HEK293 (cell line): ENCODE data around the gene CDX1.

Experiments used
- AEBP2 ChIP-seq: fragments of 450-650 bp; formaldehyde crosslinking; IDR thresholded peaks from 2 replicates; pipeline ENCODE4 v1.5.1; 2016; ENCODE audit warnings: missing biosample characterization, missing genetic modification characterization, borderline replicate concordance
- CTCF ChIP-seq: fragments of 450-650 bp; formaldehyde crosslinking; IDR thresholded peaks from 2 replicates; pipeline ENCODE4 v1.5.1; 2016; ENCODE audit warnings: missing biosample characterization, missing genetic modification characterization
- PBX3 ChIP-seq: sonication (generic); formaldehyde crosslinking; IDR thresholded peaks from 2 replicates; pipeline ENCODE4 v1.8.1; 2022; ENCODE audit warnings: mild to moderate bottlenecking, moderate library complexity, missing genetic modification reagents
- TCF7L2 ChIP-seq: IDR thresholded peaks from 2 replicates; pipeline ENCODE4 v1.6.1; 2011; ENCODE audit warnings: low read depth, mild to moderate bottlenecking, inconsistent platforms, low read length, moderate library complexity, borderline replicate concordance
- ZBTB11 ChIP-seq: fragments of 450-650 bp; formaldehyde crosslinking; conservative IDR thresholded peaks from 2 replicates; pipeline ENCODE4 v1.5.1; 2016; ENCODE audit warnings: low read depth, missing biosample characterization, missing genetic modification characterization
- ZBTB49 ChIP-seq: fragments of 450-650 bp; formaldehyde crosslinking; IDR thresholded peaks from 2 replicates; pipeline ENCODE4 v1.5.1; 2016; ENCODE audit warnings: missing biosample characterization, missing genetic modification characterization, low read depth
- ZFHX2 ChIP-seq: fragments of 450-650 bp; formaldehyde crosslinking; conservative IDR thresholded peaks from 2 replicates; pipeline ENCODE4 v1.5.1; 2016; ENCODE audit warnings: missing biosample characterization, missing genetic modification characterization
- ZNF157 ChIP-seq: fragments of 450-650 bp; formaldehyde crosslinking; IDR thresholded peaks from 2 replicates; pipeline ENCODE4 v1.5.1; 2016; ENCODE audit warnings: missing biosample characterization, missing genetic modification characterization
- ZNF18 ChIP-seq: fragments of 450-650 bp; formaldehyde crosslinking; IDR thresholded peaks from 2 replicates; pipeline ENCODE4 v1.5.1; 2016; ENCODE audit warnings: missing biosample characterization, missing genetic modification characterization
- ZNF311 ChIP-seq: fragments of 450-650 bp; formaldehyde crosslinking; IDR thresholded peaks from 2 replicates; pipeline ENCODE4 v1.5.1; 2017; ENCODE audit warnings: missing biosample characterization, missing genetic modification characterization, borderline replicate concordance
- ZNF335 ChIP-seq: fragments of 450-650 bp; formaldehyde crosslinking; conservative IDR thresholded peaks from 2 replicates; pipeline ENCODE4 v1.5.1; 2016; ENCODE audit warnings: missing biosample characterization, missing genetic modification characterization
- ZNF354C ChIP-seq: fragments of 450-650 bp; formaldehyde crosslinking; IDR thresholded peaks from 2 replicates; pipeline ENCODE4 v1.5.1; 2016; ENCODE audit warnings: missing biosample characterization, missing genetic modification characterization, low read depth, borderline replicate concordance
- ZNF610 ChIP-seq: fragments of 450-650 bp; formaldehyde crosslinking; IDR thresholded peaks from 2 replicates; pipeline ENCODE4 v1.5.1; 2016; ENCODE audit warnings: missing biosample characterization, missing genetic modification characterization, borderline replicate concordance
- ZNF777 ChIP-seq: fragments of 450-650 bp; formaldehyde crosslinking; IDR thresholded peaks from 2 replicates; pipeline ENCODE4 v1.5.1; 2017; ENCODE audit warnings: missing biosample characterization, missing genetic modification characterization, borderline replicate concordance

GRCh38 chr5:150120062-150120441 is 46.5 kb upstream of the CDX1 start:
- TF ChIP-seq CTCF (no peak), AEBP2 (no peak), ZNF610 (tag by site-specific recombination) (no peak), ZNF335 (tag by site-specific recombination) (no peak), PBX3 (CRISPR knock-in tag) (no peak), ZNF18 (tag by site-specific recombination) (no peak), ZNF777 (tag by site-specific recombination) (no peak), ZBTB49 (tag by site-specific recombination) (no peak), ZFHX2 (tag by site-specific recombination) (no peak), ZBTB11 (tag by site-specific recombination) (no peak), ZNF157 (no peak), ZNF311 (tag by site-specific recombination) (no peak), ZNF354C (tag by site-specific recombination) (no peak), TCF7L2 (no peak)
